HG03378 (cell line): ENCODE data around the gene JADE2.
"Not testable (repeated sequence)": the region's sequence is repeated elsewhere in the genome, so short reads cannot be mapped to it uniquely, and the experiment has no call there.

ENCODE experiments used
- ATAC-seq: cut with Tn5 transposase; IDR thresholded peaks from one replicate; pipeline ENCODE4 v1.9.1; 2021; ENCODE audit warnings: mild to moderate bottlenecking, moderate library complexity; ENCODE audit not compliant: unreplicated experiment

The JADE2 gene

GRCh38 chr5:134524826-134525682 is at the start of gene JADE2:
JADE2 (plus strand) TSS chr5:134525670; CDS start chr5:134535858, 10,188 bp downstream.
- ATAC-seq: no peak

- ATAC-seq: no peak
These were observed 47.8 kb upstream of the JADE2 start for GRCh38 chr5:134477462-134478245.

GRCh38 chr5:134479839-134480238 is 45.6 kb upstream of the JADE2 start:
- ATAC-seq: no peak

GRCh38 chr5:134489227-134489944 is 36.1 kb upstream of the JADE2 start:
- ATAC-seq: no peak

GRCh38 chr5:134490255-134490924 is 35.1 kb upstream of the JADE2 start:
- no peak for ATAC-seq

GRCh38 chr5:134490925-134491271 is 34.6 kb upstream of the JADE2 start:
- no peak for ATAC-seq

- no peak for ATAC-seq
These were observed 33.5 kb upstream of the JADE2 start for GRCh38 chr5:134491841-134492442.

- no peak for ATAC-seq
These were observed 32.9 kb upstream of the JADE2 start for GRCh38 chr5:134492568-134492967.

- no peak for ATAC-seq
These were observed 31.9 kb upstream of the JADE2 start for GRCh38 chr5:134493461-134494055.

GRCh38 chr5:134494780-134495179 is 30.7 kb upstream of the JADE2 start:
- no peak for ATAC-seq

- not testable (repeated sequence) for ATAC-seq
These were observed 25.6 kb upstream of the JADE2 start for GRCh38 chr5:134499905-134500304.

GRCh38 chr5:134500699-134501430 is 24.6 kb upstream of the JADE2 start:
- no peak for ATAC-seq

- ATAC-seq: no peak
These were observed 23.2 kb upstream of the JADE2 start for GRCh38 chr5:134502259-134502658.

GRCh38 chr5:134503088-134503936 is 22.2 kb upstream of the JADE2 start:
- peak; percentile 89 for ATAC-seq

- ATAC-seq: no peak
These were observed 21.5 kb upstream of the JADE2 start for GRCh38 chr5:134503937-134504437.

- ATAC-seq: no peak
These were observed 20.7 kb upstream of the JADE2 start for GRCh38 chr5:134504629-134505300.
